ENCODE data around the gene MRC2. TPM values are rescaled to one million over a fixed set of nuclear protein-coding genes. Genes with fewer than 3 reads are reported as not detected.

Gene MRC2
- total RNA-seq, 2 donors from 2014 or later, result 34.2 to 73.7 TPM

- H3K27me3 ChIP-seq (replicated peaks; ENCODE audit: insufficient read depth), result no peaks in the 10 kb centered on the region
- no peak for DNase-seq (ENCODE audit: low spot score)
- no peaks in the 10 kb centered on the region for H3K4me1 ChIP-seq (replicated peaks)
- intact Hi-C loops (cut with DNase I), result no loop called here
- H3K4me3 ChIP-seq, result no peak overlapping the region
- H3K27ac ChIP-seq, result no peak overlapping the region
- 88% methylated on average over 37 of the region's 37 CpGs for WGBS
- H3K36me3 ChIP-seq, result no peaks in the 10 kb centered on the region
- no peaks in the 10 kb centered on the region for H3K9me3 ChIP-seq
- TF ChIP-seq POLR2A (IDR thresholded peaks at IDR 0.05), result no peak
- no peak for TF ChIP-seq POLR2AphosphoS5 (IDR thresholded peaks at IDR 0.05)
- no peak for TF ChIP-seq CTCF (IDR thresholded peaks at IDR 0.05)
These were observed 52.5 kb downstream of the MRC2 start for GRCh38 chr17:62679866-62680377.

GRCh38 chr17:62680541-62681052, 53.1 kb downstream of the MRC2 start:
- Histone ChIP-seq H3K27me3 (replicated peaks; ENCODE audit: insufficient read depth) (no peaks in the 10 kb centered on the region), H3K4me3 (no peak overlapping the region), H3K36me3 (no peaks in the 10 kb centered on the region), H3K9me3 (no peaks in the 10 kb centered on the region), H3K4me1 (replicated peaks) (no peaks in the 10 kb centered on the region), H3K27ac (no peak overlapping the region)
- no peak for DNase-seq (ENCODE audit: low spot score)
- TF ChIP-seq POLR2A (IDR thresholded peaks at IDR 0.05), result no peak
- TF ChIP-seq POLR2AphosphoS5 (IDR thresholded peaks at IDR 0.05), result no peak
- TF ChIP-seq CTCF (IDR thresholded peaks at IDR 0.05), result no peak
- 49% methylated on average over 30 of the region's 36 CpGs for WGBS
- intact Hi-C loops (cut with DNase I), result no loop called here

- WGBS, result 85% methylated on average over 16 of the region's 17 CpGs
- TF ChIP-seq CTCF (IDR thresholded peaks at IDR 0.05) (no peak), POLR2A (IDR thresholded peaks at IDR 0.05) (no peak), POLR2AphosphoS5 (IDR thresholded peaks at IDR 0.05) (no peak)
- Histone ChIP-seq H3K36me3 (no peaks in the 10 kb centered on the region), H3K27ac (no peak overlapping the region), H3K27me3 (replicated peaks; ENCODE audit: insufficient read depth) (no peaks in the 10 kb centered on the region), H3K9me3 (no peaks in the 10 kb centered on the region), H3K4me1 (replicated peaks) (no peaks in the 10 kb centered on the region), H3K4me3 (no peak overlapping the region)
- no peak for DNase-seq (ENCODE audit: low spot score)
- intact Hi-C loops (cut with DNase I), result no loop called here
These were observed 53.8 kb downstream of the MRC2 start for GRCh38 chr17:62681061-62681938.

GRCh38 chr17:62681939-62682381, 54.5 kb downstream of the MRC2 start:
- no peaks in the 10 kb centered on the region for H3K36me3 ChIP-seq
- H3K9me3 ChIP-seq, result no peaks in the 10 kb centered on the region
- no peak for TF ChIP-seq POLR2A (IDR thresholded peaks at IDR 0.05)
- no peak for TF ChIP-seq POLR2AphosphoS5 (IDR thresholded peaks at IDR 0.05)
- TF ChIP-seq CTCF (IDR thresholded peaks at IDR 0.05), result no peak
- H3K27ac ChIP-seq, result no peak overlapping the region
- intact Hi-C loops (cut with DNase I), result no loop called here
- H3K27me3 ChIP-seq (replicated peaks; ENCODE audit: insufficient read depth), result no peaks in the 10 kb centered on the region
- no peak for DNase-seq (ENCODE audit: low spot score)
- no peak overlapping the region for H3K4me3 ChIP-seq
- H3K4me1 ChIP-seq (replicated peaks), result no peaks in the 10 kb centered on the region
- 83% methylated on average over 6 of the region's 8 CpGs for WGBS

Data from prostate gland (tissue), 2 donors.